Measurements from ENCODE around the gene SOAT2.
A peak's percentile ranks its signal among the peaks of the same experiment; 100 is the strongest.

SOAT2 gene

DNA sequence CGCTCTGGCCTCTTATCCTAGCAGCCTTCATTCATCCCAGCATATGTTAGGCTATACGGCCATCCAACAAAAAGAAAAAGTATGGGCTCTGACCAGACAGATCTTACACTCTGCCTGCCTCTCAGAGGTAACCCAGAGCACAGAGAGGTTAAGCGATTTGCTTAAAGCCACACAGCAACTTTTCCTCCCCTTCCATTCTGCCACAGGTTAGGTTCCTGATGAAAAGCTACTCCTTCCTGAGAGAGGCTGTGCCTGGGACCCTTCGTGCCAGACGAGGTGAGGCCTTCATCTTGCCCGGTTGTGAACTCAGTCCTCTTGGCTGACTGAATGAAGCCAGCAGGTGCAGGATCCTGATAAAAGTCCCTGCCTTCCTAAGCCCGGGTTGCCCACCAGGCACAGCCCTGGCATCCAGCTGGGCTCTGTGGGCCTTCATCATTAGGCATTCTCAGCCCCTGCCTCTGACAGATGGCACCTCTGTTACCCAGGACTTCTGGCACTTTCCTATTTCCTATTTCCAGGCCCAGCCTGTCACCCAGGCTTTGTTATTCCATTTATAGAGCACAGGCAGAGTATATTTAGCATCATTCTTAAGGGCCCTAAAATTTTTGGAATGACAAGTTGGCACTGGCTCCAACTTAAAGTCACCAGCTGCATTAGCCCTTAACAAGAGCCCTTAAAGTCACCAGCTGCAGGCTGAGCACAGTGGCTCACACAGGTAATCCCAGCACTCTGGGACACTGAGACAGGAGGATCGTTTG lies 12.8 kb downstream of the SOAT2 start:
- intact Hi-C loops (cut with DNase I), result no loop called here
- peak in 1 of 42 donors; percentile 17 for DNase-seq

DNA sequence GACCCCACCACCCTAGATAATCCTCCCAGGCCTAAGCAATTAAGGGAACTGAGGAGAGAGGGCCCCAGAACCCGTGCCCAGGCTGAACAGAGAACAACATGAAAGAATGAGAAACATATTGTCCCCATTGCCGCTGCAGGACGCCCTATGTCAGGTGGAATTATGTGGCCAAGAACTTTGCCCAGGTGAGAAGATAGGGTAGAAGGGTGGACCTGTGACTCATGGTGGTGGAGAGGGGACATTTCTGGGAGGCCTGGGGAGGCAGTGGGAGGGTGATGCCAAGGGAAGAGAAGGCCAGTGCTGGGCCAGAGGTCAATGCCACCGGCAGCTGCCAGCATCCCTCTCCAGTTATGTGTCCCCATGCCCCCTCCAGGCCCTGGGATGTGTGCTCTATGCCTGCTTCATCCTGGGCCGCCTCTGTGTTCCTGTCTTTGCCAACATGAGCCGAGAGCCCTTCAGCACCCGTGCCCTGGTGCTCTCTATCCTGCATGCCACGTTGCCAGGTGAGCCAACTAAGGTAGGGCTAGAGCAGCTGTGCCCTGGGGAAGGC lies 15.5 kb downstream of the SOAT2 start:
- intact Hi-C loops (cut with DNase I), result no loop called here
- DNase-seq, result peak in 1 of 42 donors; percentile 8

DNA sequence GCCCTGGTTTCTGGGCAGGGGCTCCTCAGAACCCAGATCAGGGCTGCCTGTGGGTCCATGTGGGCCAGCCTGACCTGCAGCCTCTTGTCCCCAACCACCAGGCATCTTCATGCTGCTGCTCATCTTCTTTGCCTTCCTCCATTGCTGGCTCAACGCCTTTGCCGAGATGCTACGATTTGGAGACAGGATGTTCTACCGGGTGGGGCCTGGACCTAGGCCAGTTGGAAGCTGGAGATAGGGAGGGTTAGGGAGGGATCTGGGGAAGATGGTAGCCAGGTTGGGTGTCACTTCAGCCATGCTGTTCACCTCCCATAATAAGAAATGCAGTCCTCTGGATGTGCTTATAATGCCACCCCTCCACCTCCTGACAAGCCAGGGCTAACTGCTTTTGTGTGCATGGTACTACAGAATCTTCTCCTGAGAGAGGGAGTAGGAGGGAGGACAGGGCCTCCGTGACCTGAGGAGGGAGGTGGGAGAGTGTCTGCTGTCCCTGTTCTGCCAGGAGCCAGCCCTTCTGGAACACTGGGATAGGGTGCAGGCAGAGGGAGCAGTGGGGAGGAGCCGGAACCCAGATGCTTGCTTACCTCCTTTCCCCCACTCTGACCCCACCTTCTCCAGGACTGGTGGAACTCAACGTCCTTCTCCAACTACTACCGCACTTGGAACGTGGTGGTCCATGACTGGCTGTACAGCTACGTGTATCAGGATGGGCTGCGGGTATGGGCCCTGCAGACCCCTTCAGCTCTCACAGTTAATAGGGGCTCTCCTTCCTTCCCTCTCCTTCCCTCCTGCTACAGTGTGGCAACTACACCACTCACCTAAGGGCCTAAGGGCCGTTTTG lies 17.6 kb downstream of the SOAT2 start:
- peak in 1 of 42 donors; percentile 27 for DNase-seq
- intact Hi-C loops (cut with DNase I), result no loop called here

DNA sequence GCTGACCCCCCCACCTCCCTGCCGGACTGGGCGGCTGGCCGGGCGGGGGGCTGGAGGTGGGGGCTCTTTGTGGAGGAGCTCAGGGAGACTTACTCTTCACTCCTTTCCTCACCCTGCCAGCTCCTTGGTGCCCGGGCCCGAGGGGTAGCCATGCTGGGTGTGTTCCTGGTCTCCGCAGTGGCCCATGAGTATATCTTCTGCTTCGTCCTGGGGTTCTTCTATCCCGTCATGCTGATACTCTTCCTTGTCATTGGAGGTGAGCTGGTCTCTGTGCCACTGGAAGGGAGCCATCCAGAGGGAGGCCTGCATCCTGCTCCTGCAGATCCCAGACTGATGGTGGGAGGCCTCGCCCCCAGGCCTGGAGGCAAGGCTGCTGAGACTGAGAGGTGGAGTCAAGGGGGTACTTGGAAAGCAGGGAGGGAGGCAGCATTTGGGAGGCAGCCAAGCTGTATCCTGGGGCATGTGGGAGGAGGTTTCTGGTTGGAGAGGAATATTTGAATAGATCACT lies 19.7 kb downstream of the SOAT2 start:
- DNase-seq, result peak in 9 of 42 donors; percentile 10 to 61 (median 40)
- intact Hi-C loops (cut with DNase I), result no loop called here

DNA sequence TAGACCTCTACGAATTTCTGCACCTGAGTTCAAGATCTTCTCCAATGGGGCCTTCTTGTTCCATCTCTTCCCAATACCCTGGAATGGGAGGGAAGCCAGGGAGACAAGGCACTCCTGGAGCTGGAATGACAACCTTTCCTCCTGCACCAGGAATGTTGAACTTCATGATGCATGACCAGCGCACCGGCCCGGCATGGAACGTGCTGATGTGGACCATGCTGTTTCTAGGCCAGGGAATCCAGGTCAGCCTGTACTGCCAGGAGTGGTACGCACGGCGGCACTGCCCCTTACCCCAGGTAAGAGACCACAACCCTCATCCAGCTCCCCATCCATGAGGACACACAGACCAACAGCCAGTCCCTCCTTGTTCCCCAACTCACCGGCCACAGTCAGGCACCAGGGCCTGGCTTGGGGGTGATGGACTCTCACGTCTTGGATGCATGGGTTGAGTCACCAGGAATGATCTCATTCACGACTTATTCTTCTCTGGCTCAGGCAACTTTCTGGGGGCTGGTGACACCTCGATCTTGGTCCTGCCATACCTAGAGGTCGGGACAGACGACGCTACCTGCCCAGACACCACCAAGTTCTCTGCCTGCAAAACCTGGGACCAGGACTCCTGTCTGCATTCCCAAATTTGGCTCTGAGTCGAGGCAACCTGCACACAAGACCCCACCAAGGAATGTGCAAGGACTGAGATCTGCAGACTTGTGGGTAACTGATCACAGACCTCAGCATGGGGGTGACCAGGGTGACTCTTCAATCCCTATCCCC lies 20.5 kb downstream of the SOAT2 start:
- DNase-seq, result peak in 1 of 42 donors; percentile 34
- intact Hi-C loops (cut with DNase I), result no loop called here

DNA sequence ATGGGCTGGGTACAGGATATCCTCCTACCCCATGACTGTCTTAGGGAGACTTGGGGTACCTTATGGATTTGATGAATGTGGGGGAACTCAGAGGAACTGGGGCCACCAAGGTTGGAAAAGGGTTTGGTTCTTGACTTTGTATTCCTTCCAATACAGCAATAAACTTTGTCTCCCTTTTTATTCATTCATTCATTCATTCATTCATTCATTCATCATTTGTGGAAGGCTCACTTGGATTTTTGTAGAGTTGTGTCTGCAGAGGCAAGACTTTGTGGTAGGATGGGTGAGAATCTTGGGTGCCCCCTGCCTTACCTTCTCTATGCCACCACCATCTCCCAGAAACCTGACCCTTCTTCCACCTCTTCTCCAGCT lies 21.1 kb downstream of the SOAT2 start:
- intact Hi-C loops (cut with DNase I), result no loop called here
- DNase-seq, result peak in 1 of 42 donors; percentile 14

DNA sequence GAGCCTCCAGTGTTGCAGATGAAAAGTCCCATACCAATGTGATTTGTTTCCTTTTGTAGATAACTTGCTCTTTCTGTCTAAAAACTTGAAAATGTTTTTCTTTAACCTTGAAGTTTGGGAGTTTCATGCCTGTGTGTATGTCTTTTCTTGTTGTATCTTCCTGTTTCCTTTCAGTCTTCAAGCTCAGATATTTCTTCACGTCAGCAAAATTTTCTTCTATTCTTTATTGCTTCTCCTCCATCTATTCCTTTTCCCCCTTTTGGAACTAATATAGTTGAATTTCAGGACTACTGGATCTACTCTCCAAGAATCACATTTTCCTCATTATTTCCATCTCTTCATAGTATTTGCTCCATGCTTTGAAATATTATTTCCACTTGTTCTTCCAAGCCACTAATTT lies 23.9 kb downstream of the SOAT2 start:
- DNase-seq, result no peak
- intact Hi-C loops (cut with DNase I), result no loop called here

DNA sequence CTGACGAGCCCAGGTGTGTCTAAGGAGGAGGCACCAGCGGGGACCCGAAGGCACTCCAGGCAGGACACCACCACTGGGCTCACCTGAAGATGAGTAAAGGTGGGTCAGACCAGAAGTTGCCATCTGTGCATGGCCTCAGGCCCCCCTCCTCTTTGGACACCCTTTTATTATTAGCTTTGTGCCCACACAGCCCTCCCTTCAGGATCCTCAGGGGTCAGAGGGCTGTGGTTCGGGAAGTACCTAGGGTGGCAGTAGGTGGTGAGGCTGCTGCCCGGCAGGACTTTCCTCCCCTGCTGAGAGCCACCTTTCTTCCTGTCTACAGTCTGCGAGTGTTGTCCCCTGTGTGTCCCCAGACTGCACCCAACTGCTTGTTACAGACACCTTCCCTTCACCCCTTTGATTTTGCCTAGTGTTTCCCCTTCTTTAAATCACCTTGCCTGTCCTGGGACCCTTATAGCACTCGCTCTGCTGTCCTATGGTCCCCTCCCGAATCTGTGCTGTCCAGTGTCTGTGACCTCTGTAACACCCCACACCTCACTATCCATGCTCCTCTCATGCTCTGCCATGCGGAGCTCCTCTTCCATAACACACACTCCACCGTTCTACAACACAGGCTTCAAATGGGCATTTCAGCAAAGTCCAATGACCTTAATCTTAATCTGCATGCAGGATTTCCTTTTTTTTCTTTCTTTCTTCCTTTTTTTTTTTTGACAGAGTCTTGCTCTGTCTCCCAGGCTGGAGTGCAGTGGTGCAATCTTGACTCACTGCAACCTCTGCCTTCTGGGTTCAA lies 25.7 kb downstream of the SOAT2 start:
- intact Hi-C loops (cut with DNase I), result no loop called here
- peak in 1 of 42 donors; percentile 28 for DNase-seq

DNA sequence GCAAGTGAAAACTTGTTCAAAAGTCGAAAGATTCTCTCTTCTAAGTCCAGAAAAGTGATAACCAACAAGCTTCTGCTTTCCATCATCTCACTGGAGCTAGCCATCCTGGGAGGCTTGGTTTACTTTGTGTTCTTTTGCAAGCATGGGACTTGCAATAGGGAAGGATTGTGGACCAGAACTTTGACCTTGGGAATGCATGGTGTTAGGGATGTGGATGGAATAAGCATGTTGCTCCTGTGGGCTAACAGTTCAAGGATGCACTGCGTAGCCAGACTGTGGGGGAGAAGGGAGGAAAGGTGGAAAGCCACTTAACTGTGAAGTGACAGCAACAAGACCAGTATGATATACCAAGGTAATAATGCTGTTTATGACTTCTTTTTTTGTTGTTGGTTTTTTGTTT lies 28.6 kb downstream of the SOAT2 start:
- DNase-seq, result no peak
- intact Hi-C loops (cut with DNase I), result no loop called here

DNA sequence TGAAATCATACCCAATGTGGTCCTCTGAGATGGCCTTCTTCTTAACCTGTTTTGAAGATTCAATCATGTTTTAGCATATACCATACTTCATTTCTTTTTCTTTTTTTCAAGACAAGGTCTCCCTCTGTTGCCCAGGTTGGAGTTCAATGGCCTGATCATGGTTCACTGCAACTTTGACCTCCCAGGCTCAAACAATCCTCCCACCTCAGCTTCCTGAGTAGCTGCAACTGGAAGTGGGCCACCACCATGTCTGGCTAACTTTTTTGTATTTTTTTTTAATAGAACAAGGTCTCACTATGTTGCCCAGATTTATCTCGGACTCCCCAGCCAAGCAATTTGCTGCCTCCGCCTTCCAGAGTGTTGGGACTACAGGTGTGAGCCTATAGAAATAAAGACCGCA lies 30.4 kb downstream of the SOAT2 start:
- intact Hi-C loops (cut with DNase I), result no loop called here
- peak in 1 of 42 donors; percentile 5 for DNase-seq

DNA sequence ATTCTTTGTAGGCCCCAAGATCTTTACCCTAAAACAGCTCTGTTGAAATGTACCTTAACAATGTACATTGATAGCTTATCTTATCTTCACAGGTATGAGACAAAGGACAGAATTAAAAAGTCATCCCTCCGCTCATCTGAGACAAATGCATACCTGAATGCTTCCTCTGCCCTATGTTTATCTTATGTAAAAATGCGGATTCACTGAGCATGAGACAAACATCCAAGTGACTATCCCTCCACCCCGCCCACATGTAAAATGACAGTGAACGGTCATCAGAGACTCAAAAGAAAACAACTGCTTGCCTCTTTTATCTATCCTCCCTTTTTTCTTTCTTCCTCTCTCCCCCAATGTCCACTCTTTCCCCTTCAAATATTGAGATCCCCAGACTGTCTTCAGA lies 40.1 kb downstream of the SOAT2 start:
- peak in 1 of 42 donors; percentile 4 for DNase-seq

DNA sequence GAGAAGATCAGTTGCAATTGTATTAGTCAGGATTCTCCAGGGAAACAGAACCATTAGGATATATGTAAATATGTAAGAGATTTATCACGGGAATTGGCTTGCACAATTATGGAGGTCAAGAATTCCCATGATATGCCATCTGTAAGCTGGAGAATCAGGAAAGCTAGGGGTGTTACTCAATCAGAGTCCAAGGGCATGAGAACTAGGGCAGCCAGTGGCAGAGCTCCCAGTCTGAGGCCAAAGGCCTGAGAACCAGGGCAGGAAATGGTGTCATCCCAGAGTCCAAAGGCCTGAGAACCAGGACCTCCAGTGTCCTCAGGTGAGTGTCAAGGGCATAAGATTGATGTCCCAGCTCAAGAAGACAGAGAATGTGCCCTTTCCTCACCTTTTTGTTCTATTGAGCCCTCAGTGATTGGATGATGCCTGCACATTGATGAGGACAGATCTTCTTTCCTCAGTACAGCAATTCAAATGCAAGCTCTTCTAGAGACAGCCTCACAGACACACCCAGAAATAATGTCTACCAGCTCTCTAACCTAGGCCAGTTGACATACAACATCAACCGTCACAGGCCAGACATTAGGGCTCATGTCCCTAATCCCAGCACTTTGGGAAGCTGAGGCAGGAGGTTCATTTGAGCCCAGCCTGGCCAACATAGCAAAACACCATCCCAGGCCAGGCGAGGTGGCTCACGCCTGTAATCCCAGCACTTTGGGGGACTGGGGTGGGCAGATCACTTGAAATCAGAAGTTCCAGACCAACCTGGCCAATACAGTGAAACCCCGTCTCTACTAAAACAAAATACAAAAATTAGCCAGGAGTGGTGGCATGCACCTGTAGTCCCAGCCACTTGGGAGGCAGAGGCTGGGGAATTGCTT lies 42.3 kb downstream of the SOAT2 start:
- peak in 1 of 42 donors; percentile 3 for DNase-seq
- intact Hi-C loops (cut with DNase I), result no loop called here

More for the DNA sequence above, 40.1 kb downstream of the SOAT2 start:
- intact Hi-C loops (cut with DNase I), result no loop called here

DNA sequence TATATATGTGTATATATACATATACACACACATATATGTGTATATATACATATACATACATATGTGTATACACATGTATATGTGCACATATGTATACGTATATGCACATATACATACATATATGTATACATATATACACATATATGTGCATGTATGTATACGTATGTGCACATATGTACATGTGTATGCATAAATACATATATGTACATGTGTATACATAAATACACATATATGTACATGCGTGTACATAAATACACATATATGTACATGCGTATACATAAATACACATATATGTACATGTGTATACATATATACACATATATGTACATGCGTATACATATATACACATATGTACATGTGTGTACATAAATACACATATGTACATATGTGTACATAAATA lies 43.9 kb downstream of the SOAT2 start:
- DNase-seq, result no peak
- intact Hi-C loops (cut with DNase I), result no loop called here

DNA sequence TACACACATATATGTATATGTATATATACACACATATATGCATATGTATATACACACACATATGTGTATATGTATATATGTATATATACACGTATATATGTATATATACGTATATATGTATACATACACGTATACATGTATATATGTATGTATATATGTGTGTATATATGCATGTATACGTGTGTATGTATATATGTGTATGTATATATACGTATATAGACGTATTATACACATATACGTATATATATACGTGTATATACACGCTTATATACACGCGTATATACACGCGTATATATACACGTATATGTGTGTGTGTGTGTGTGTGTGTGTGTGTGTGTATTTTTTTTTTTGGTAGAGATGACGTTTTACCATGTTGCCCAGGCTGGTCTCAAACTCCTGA lies 44.4 kb downstream of the SOAT2 start:
- DNase-seq, result no peak
- intact Hi-C loops (cut with DNase I), result no loop called here

DNA sequence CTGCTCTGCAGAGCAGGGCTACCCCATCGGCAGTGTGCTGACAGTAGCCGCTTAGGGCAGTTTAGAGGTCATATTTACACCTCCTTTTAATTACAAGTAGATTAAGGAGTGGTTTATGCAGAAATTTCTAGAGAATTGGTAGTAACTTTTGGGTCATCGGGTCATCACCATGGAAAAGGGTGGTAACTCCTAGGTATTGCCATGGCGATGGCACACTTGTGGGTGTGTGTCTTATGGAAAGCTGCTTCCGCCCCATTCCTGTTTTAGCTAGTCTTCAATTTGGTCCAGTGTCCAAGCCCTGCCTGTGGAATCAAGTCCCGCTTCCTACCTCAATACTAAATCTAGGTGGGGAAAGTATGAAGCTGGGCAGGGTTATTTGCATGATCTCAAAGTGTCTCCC lies 47.8 kb downstream of the SOAT2 start:
- DNase-seq, result no peak
- intact Hi-C loops (cut with DNase I), result no loop called here

DNA sequence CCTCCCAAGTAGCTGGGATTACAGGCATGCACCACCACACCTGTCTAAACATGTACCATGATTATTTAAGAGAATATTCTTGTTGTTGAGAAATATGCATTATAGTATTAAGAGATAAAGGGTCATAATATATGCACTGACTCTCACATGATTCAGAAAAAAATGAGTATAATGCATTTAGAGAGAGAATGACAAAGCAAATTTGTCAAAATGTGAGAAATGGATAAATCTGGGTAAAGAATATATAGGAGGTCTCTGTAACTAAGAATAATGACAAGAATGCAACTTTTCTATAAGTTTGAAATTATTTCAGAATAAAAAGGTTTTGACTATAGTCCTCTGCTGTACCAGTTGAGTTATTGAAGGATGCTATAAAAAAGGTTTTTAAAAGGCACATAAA lies 49.1 kb downstream of the SOAT2 start:
- intact Hi-C loops (cut with DNase I), result no loop called here

DNA sequence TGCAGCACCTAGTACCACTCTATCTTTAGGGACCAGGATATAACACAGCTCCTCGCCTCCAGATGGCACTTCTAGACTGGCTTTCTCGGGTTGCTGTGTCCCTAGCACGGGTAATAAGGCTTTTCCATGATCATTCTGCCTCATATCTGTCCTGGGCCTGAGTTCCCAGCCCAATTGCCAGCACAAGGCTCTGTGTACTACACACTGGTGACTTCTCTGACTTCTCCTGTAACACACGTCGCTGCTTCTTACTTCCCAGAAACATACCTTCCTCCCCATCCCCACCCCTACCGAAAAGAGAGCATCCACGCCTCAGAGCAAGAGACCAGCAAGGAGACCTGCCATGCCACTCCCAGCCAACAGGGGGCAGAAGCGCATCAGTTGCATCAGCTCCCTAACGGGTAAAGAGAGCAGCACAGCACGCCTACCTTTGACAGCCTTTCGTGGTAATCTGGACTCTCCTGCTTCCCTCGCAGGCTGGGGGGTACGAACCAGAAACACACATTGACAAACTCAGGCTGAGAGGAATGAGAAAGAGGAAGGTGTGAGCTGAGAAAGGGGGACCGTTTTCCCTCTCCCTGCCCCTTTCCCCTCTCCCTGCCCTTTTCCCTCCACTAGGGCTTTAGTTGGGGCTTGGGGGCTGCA lies 56.0 kb downstream of the SOAT2 start:
- peak; percentile 49 to 94 (median 85) for DNase-seq
- intact Hi-C loops (cut with DNase I), result no loop called here

More for the DNA sequence above, 49.1 kb downstream of the SOAT2 start:
- DNase-seq, result no peak
